ENCODE measurements around the gene PKD1L1. TPM values are rescaled to one million over a fixed set of nuclear protein-coding genes. Genes with fewer than 3 reads are reported as not detected.

PKD1L1 gene
- polyA plus RNA-seq, 1 donor (not counting 4 experiments of a cell fraction or from before 2014, with no cell fraction given): 0.04 TPM

DNA sequence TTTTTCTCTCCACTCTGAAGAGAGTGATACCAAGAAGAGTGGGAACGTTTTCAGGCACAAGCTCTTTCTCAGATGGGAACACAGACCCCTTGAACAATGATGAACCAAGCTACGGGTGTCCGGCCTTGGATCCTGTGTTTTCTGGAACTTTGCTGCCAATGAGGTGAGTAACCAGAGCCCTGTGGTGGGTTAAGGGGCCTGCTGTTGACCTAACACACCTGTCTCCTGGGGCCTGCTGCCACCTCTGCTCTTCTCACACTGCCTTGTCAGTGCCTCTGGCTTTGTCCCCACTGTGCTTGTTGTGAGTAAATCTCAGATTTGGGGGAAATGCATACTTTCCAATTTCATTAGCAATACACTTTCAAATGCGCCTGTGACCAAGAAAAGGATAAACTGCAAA lies 1.4 kb upstream of the PKD1L1 start:
- Histone ChIP-seq H3K9me1 (ENCODE audit: control insufficient read depth, extremely low read depth, insufficient read depth, low read length) (no peaks in the 10 kb centered on the region), H3K4me1 (ENCODE audit: control insufficient read depth, extremely low read depth, insufficient read depth, low read length) (peaks cover 6% of the 10 kb centered on the region), H3K4me2 (ENCODE audit: control insufficient read depth, extremely low read depth, insufficient read depth, low read depth, low read length) (no peak overlapping the region), H3K36me3 (ENCODE audit: control insufficient read depth in 2 of 2, extremely low read depth in 1 of 2, insufficient read depth in 2 of 2, low read length in 2 of 2) (peaks cover 2% of the 10 kb centered on the region in 2 experiments), H3K79me2 (ENCODE audit: control insufficient read depth, insufficient read depth, low read length) (no peaks in the 10 kb centered on the region), H3K9me3 (ENCODE audit: control insufficient read depth, low read depth, low read length) (no peaks in the 10 kb centered on the region), H3K27me3 (ENCODE audit: control insufficient read depth, extremely low read depth, insufficient read depth, low read length) (no peaks in the 10 kb centered on the region), H3K9ac (ENCODE audit: control insufficient read depth, extremely low read depth, insufficient read depth, low read length) (no peak overlapping the region), H3K27ac (ENCODE audit: control insufficient read depth, insufficient read depth, low read length) (no peak overlapping the region), H4K20me1 (ENCODE audit: control insufficient read depth, extremely low read depth, insufficient read depth, low read length) (no peaks in the 10 kb centered on the region), H2AFZ (ENCODE audit: control insufficient read depth, low read length) (no peak overlapping the region), H3K4me3 (ENCODE audit: control insufficient read depth in 2 of 3, extremely low read depth in 1 of 3, insufficient read depth in 2 of 3, low read depth in 1 of 3, low read length in 3 of 3) (no peak overlapping the region)
- dilution Hi-C loops (cut with MboI; ENCODE audit: extremely low pct_ligation_motif_present, low sequenced_read_pairs): no loop called here
- DNase-seq (ENCODE audit: low read depth, low spot score): no peak
- no peak for FAIRE-seq
- no peak for TF ChIP-seq EZH2 (IDR thresholded peaks at IDR 0.05; ENCODE audit: low read length)
- TF ChIP-seq, protein P1, sequence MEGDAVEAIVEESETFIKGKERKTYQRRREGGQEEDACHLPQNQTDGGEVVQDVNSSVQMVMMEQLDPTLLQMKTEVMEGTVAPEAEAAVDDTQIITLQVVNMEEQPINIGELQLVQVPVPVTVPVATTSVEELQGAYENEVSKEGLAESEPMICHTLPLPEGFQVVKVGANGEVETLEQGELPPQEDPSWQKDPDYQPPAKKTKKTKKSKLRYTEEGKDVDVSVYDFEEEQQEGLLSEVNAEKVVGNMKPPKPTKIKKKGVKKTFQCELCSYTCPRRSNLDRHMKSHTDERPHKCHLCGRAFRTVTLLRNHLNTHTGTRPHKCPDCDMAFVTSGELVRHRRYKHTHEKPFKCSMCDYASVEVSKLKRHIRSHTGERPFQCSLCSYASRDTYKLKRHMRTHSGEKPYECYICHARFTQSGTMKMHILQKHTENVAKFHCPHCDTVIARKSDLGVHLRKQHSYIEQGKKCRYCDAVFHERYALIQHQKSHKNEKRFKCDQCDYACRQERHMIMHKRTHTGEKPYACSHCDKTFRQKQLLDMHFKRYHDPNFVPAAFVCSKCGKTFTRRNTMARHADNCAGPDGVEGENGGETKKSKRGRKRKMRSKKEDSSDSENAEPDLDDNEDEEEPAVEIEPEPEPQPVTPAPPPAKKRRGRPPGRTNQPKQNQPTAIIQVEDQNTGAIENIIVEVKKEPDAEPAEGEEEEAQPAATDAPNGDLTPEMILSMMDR (optimal IDR thresholded peaks at IDR 0.05 in 1 of 3, IDR thresholded peaks at IDR 0.05 in 1 of 3, conservative IDR thresholded peaks at IDR 0.05 in 1 of 3; ENCODE audit: extremely low read depth in 1 of 3, insufficient read depth in 2 of 3, low read length in 3 of 3): no peak

DNA sequence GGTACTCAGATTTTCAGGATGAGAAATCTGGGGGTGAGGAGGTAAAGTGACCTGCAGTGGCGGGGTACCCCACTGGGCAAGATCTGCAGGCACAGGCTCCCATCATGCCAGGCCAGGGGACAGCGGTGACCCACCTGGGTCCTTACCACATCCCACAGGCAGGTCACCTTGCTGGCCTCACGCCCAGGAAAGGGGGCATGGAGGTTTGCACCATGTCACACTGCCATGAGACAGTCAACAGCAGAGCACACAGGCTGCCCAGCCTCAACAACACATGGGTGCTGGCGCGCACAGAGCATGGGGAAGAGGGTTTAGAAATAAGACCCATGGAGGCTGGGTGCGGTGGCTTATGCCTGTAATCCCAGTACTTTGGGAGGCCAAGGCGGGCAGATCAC lies 914 bp downstream of the PKD1L1 start:
- TF ChIP-seq EZH2 (IDR thresholded peaks at IDR 0.05; ENCODE audit: low read length): no peak
- TF ChIP-seq, protein P1 (optimal IDR thresholded peaks at IDR 0.05 in 1 of 3, IDR thresholded peaks at IDR 0.05 in 1 of 3, conservative IDR thresholded peaks at IDR 0.05 in 1 of 3; ENCODE audit: extremely low read depth in 1 of 3, insufficient read depth in 2 of 3, low read length in 3 of 3): no peak
- H3K27me3 ChIP-seq (ENCODE audit: control insufficient read depth, extremely low read depth, insufficient read depth, low read length): no peaks in the 10 kb centered on the region
- no peak overlapping the region for H3K4me3 ChIP-seq (ENCODE audit: control insufficient read depth in 2 of 3, extremely low read depth in 1 of 3, insufficient read depth in 2 of 3, low read depth in 1 of 3, low read length in 3 of 3)
- no peaks in the 10 kb centered on the region for H4K20me1 ChIP-seq (ENCODE audit: control insufficient read depth, extremely low read depth, insufficient read depth, low read length)
- H3K79me2 ChIP-seq (ENCODE audit: control insufficient read depth, insufficient read depth, low read length): no peaks in the 10 kb centered on the region
- H3K4me2 ChIP-seq (ENCODE audit: control insufficient read depth, extremely low read depth, insufficient read depth, low read depth, low read length): no peak overlapping the region
- H3K27ac ChIP-seq (ENCODE audit: control insufficient read depth, insufficient read depth, low read length): no peak overlapping the region
- H3K9me3 ChIP-seq (ENCODE audit: control insufficient read depth, low read depth, low read length): no peaks in the 10 kb centered on the region
- H3K9ac ChIP-seq (ENCODE audit: control insufficient read depth, extremely low read depth, insufficient read depth, low read length): no peak overlapping the region
- no peaks in the 10 kb centered on the region for H3K36me3 ChIP-seq (ENCODE audit: control insufficient read depth in 2 of 2, extremely low read depth in 1 of 2, insufficient read depth in 2 of 2, low read length in 2 of 2)
- dilution Hi-C loops (cut with MboI; ENCODE audit: extremely low pct_ligation_motif_present, low sequenced_read_pairs): no loop called here
- no peak for FAIRE-seq
- no peaks in the 10 kb centered on the region for H3K9me1 ChIP-seq (ENCODE audit: control insufficient read depth, extremely low read depth, insufficient read depth, low read length)
- H2AFZ ChIP-seq (ENCODE audit: control insufficient read depth, low read length): no peak overlapping the region
- no peak for DNase-seq (ENCODE audit: low read depth, low spot score)
- H3K4me1 ChIP-seq (ENCODE audit: control insufficient read depth, extremely low read depth, insufficient read depth, low read length): peaks cover 6% of the 10 kb centered on the region
